ENCODE measurements around the gene MYL10. TPM values are rescaled to one million over a fixed set of nuclear protein-coding genes. Genes with fewer than 3 reads are reported as not detected.

MYL10 gene
- total and polyA plus RNA-seq, 8 donors, result not detected

- Histone ChIP-seq H3K27me3 (peaks cover 0 to 5% (median 0%) of the 10 kb centered on the region in 3 donors), H3K36me3 (no peaks in the 10 kb centered on the region), H3K27ac (no peak overlapping the region), H3K9me3 (no peaks in the 10 kb centered on the region), H3K4me3 (no peak overlapping the region), H3K4me1 (peaks cover 0 to 16% (median 12%) of the 10 kb centered on the region in 4 donors)
- no peak for DNase-seq
- TF ChIP-seq CTCF (IDR thresholded peaks at IDR 0.05), result no peak
- TF ChIP-seq EP300 (IDR thresholded peaks at IDR 0.05), result no peak
- no peak for TF ChIP-seq POLR2AphosphoS5 (IDR thresholded peaks at IDR 0.05)
- 36 to 54% (median 48%) methylated on average over 1 of the region's 1 CpG for WGBS, 5 donors
- intact Hi-C loops (cut with DNase I; ENCODE audit: low total_unique reads), result no loop called here
These were observed 32.2 kb downstream of the MYL10 start for GRCh38 chr7:101596898-101597297.

GRCh38 chr7:101595766-101596537, 33.1 kb downstream of the MYL10 start:
- WGBS, 5 donors, result 80 to 92% (median 87%) methylated on average over 4 of the region's 4 CpGs
- no peaks in the 10 kb centered on the region for H3K27me3 ChIP-seq
- peaks cover 0 to 16% (median 12%) of the 10 kb centered on the region in 4 donors for H3K4me1 ChIP-seq
- no peak overlapping the region for H3K27ac ChIP-seq
- no peak for DNase-seq
- intact Hi-C loops (cut with DNase I; ENCODE audit: low total_unique reads), result no loop called here
- no peaks in the 10 kb centered on the region for H3K9me3 ChIP-seq
- no peaks in the 10 kb centered on the region for H3K36me3 ChIP-seq
- H3K4me3 ChIP-seq, result no peak overlapping the region
- TF ChIP-seq EP300 (IDR thresholded peaks at IDR 0.05) (no peak), CTCF (IDR thresholded peaks at IDR 0.05) (no peak), POLR2A (IDR thresholded peaks at IDR 0.05) (no peak), POLR2AphosphoS5 (IDR thresholded peaks at IDR 0.05) (no peak)

GRCh38 chr7:101595246-101595645, 33.9 kb downstream of the MYL10 start:
- 85 to 100% (median 95%) methylated on average over 1 of the region's 1 CpG for WGBS, 5 donors
- TF ChIP-seq POLR2AphosphoS5 (IDR thresholded peaks at IDR 0.05), result no peak
- no peak for TF ChIP-seq POLR2A (IDR thresholded peaks at IDR 0.05)
- no peak for TF ChIP-seq CTCF (IDR thresholded peaks at IDR 0.05)
- TF ChIP-seq EP300 (IDR thresholded peaks at IDR 0.05), result no peak
- H3K27me3 ChIP-seq, result no peaks in the 10 kb centered on the region
- no peaks in the 10 kb centered on the region for H3K9me3 ChIP-seq
- no peak overlapping the region for H3K27ac ChIP-seq
- intact Hi-C loops (cut with DNase I; ENCODE audit: low total_unique reads), result no loop called here
- no peak overlapping the region for H3K4me3 ChIP-seq
- H3K4me1 ChIP-seq, result peaks cover 0 to 16% (median 12%) of the 10 kb centered on the region in 4 donors
- DNase-seq, result no peak
- no peaks in the 10 kb centered on the region for H3K36me3 ChIP-seq

- no peak for TF ChIP-seq POLR2A (IDR thresholded peaks at IDR 0.05)
- Histone ChIP-seq H3K9me3 (no peaks in the 10 kb centered on the region), H3K27me3 (no peaks in the 10 kb centered on the region), H3K27ac (no peak overlapping the region), H3K4me1 (peaks cover 0 to 16% (median 12%) of the 10 kb centered on the region in 4 donors), H3K4me3 (no peak overlapping the region), H3K36me3 (no peaks in the 10 kb centered on the region)
- no peak for DNase-seq
- WGBS, 5 donors, result 88 to 98% (median 91%) methylated on average over 3 of the region's 3 CpGs
- intact Hi-C loops (cut with DNase I; ENCODE audit: low total_unique reads), result no loop called here
These were observed 34.3 kb downstream of the MYL10 start for GRCh38 chr7:101594790-101595189.

GRCh38 chr7:101593556-101593955, 35.5 kb downstream of the MYL10 start:
- Histone ChIP-seq H3K27ac (no peak overlapping the region), H3K4me1 (peaks cover 0 to 10% (median 8%) of the 10 kb centered on the region in 4 donors), H3K9me3 (no peaks in the 10 kb centered on the region), H3K27me3 (no peaks in the 10 kb centered on the region), H3K4me3 (no peak overlapping the region), H3K36me3 (no peaks in the 10 kb centered on the region)
- intact Hi-C loops (cut with DNase I; ENCODE audit: low total_unique reads), result no loop called here
- no peak for TF ChIP-seq EP300 (IDR thresholded peaks at IDR 0.05)
- no peak for TF ChIP-seq POLR2A (IDR thresholded peaks at IDR 0.05)
- TF ChIP-seq CTCF (IDR thresholded peaks at IDR 0.05), result no peak
- no peak for TF ChIP-seq POLR2AphosphoS5 (IDR thresholded peaks at IDR 0.05)
- no peak for DNase-seq
- WGBS, 5 donors, result 82 to 93% (median 86%) methylated on average over 6 of the region's 6 CpGs
